Coronary artery (tissue), 2 donors: ENCODE data around the gene OR10A3.

ENCODE experiments used
- DNase-seq: peaks from one replicate; pipeline ENCODE4 v3.0.0-alpha.2; 2017; ENCODE audit warnings: low spot score
- H3K27ac ChIP-seq, 2 donors: fragments of 200-600 bp; sonication (generic); one replicate each; pipeline ENCODE4 v1.5.1; 2016 to 2019
- H3K4me3 ChIP-seq: fragments of 200-600 bp; sonication (generic); 2 replicates; pipeline ENCODE4 v1.5.1; 2016; ENCODE audit warnings: mild to moderate bottlenecking, moderate library complexity
- CTCF ChIP-seq: fragments of 200-600 bp; sonication (generic); IDR thresholded peaks from one replicate; pipeline ENCODE4 v1.5.1; 2019; ENCODE audit warnings: antibody characterized with exemption

Gene OR10A3

GRCh38 chr11:7909585-7910285, 31.8 kb downstream of the OR10A3 start:
- DNase-seq, result no peak
- no peak for TF ChIP-seq CTCF
- no peak overlapping the region for H3K4me3 ChIP-seq
- H3K27ac ChIP-seq, result no peak overlapping the region

GRCh38 chr11:7907121-7907520, 34.4 kb downstream of the OR10A3 start:
- Histone ChIP-seq H3K27ac (no peak overlapping the region), H3K4me3 (no peak overlapping the region)
- no peak for DNase-seq
- TF ChIP-seq CTCF, result no peak

GRCh38 chr11:7906481-7906880, 35.0 kb downstream of the OR10A3 start:
- Histone ChIP-seq H3K27ac (no peak overlapping the region), H3K4me3 (no peak overlapping the region)
- no peak for TF ChIP-seq CTCF
- DNase-seq, result no peak

GRCh38 chr11:7905961-7906429, 35.5 kb downstream of the OR10A3 start:
- no peak for TF ChIP-seq CTCF
- no peak for DNase-seq
- H3K4me3 ChIP-seq, result no peak overlapping the region
- no peak overlapping the region for H3K27ac ChIP-seq

GRCh38 chr11:7905549-7905948, 36.0 kb downstream of the OR10A3 start:
- TF ChIP-seq CTCF, result no peak
- DNase-seq, result no peak
- H3K27ac ChIP-seq, result no peak overlapping the region
- H3K4me3 ChIP-seq, result no peak overlapping the region

- TF ChIP-seq CTCF, result no peak
- H3K4me3 ChIP-seq, result no peak overlapping the region
- H3K27ac ChIP-seq, result no peak overlapping the region
- DNase-seq, result no peak
Observed at GRCh38 chr11:7904917-7905316, 36.6 kb downstream of the OR10A3 start.

GRCh38 chr11:7903940-7904339, 37.6 kb downstream of the OR10A3 start:
- H3K4me3 ChIP-seq, result no peak overlapping the region
- no peak overlapping the region for H3K27ac ChIP-seq
- TF ChIP-seq CTCF, result no peak
- no peak for DNase-seq
